H1 (cell line): ENCODE data around the gene KCNQ1. TPM values are rescaled to one million over a fixed set of nuclear protein-coding genes. Genes with fewer than 3 reads are reported as not detected.

Source experiments
- CTCF ChIA-PET: fragments of 300-600 bp; sonication (Branson Sonifier 250); formaldehyde crosslinking; loops from one replicate; lab custom pipeline; 2021; ENCODE audit not compliant: partially characterized antibody; lab: Charles Lee
- POLR2A ChIA-PET: fragments of 300-600 bp; sonication (Branson Sonifier 250); formaldehyde crosslinking; loops from one replicate; lab custom pipeline; 2021; ENCODE audit warnings: inconsistent platforms; ENCODE audit not compliant: partially characterized antibody; lab: Charles Lee
- DNase-seq, 2 experiments: peaks; one replicate each; pipeline versions ENCODE4 v3.0.0 to v3.0.0-alpha.2; 2010 to 2022; ENCODE audit warnings: low spot score in 2 of 2, low read depth in 1 of 2, mixed read lengths in 1 of 2
- FAIRE-seq: peaks from 2 replicates; lab custom pipeline; 2011; peaks lifted over from hg19 to GRCh38; lab: Jason Lieb, UNC
- H2AFZ ChIP-seq: 2 replicates; pipeline ENCODE4 v1.8.1; 2012; ENCODE audit warnings: low read length, inconsistent platforms
- H2AK5ac ChIP-seq: 2 replicates; pipeline ENCODE4 v1.6.1; 2013; ENCODE audit warnings: low read depth, low read length
- H2BK120ac ChIP-seq: replicated peaks from 2 replicates; pipeline ENCODE3; 2013; ENCODE audit warnings: low read depth, low read length, inconsistent platforms
- H2BK12ac ChIP-seq: 2 replicates; pipeline ENCODE4 v1.6.1; 2013; ENCODE audit warnings: low read depth, low read length
- H2BK15ac ChIP-seq: 2 replicates; pipeline ENCODE4 v1.6.1; 2013; ENCODE audit warnings: low read length
- H2BK20ac ChIP-seq: 2 replicates; pipeline ENCODE4 v1.6.1; 2013; ENCODE audit warnings: low read length
- H2BK5ac ChIP-seq: 2 replicates; pipeline ENCODE4 v1.6.1; 2013; ENCODE audit warnings: low read depth, low read length
- H3K14ac ChIP-seq: 2 replicates; pipeline ENCODE4 v1.6.1; 2013; ENCODE audit warnings: inconsistent platforms; ENCODE audit not compliant: insufficient read length
- H3K18ac ChIP-seq: 2 replicates; pipeline ENCODE4 v1.6.1; 2013; ENCODE audit warnings: low read length; ENCODE audit errors: extremely low read depth
- H3K23ac ChIP-seq: 2 replicates; pipeline ENCODE4 v1.6.1; 2013; ENCODE audit warnings: inconsistent platforms; ENCODE audit not compliant: insufficient read length
- H3K23me2 ChIP-seq: 2 replicates; pipeline ENCODE4 v1.6.1; 2013; ENCODE audit warnings: low read depth, low read length
- H3K27ac ChIP-seq: 2 replicates; pipeline ENCODE4 v1.6.1; 2011; ENCODE audit warnings: low read depth, low read length, inconsistent platforms
- H3K27me3 ChIP-seq, 4 experiments: replicated peaks in 1 of 4; 1 replicate in 1 of 4; 2 replicates in 3 of 4; pipeline versions ENCODE4 v1.6.1 to v1.8.1; 2011 to 2013; ENCODE audit warnings: low read length in 3 of 4, mild to moderate bottlenecking in 3 of 4, inconsistent platforms in 2 of 4, mixed read lengths in 2 of 4, moderate library complexity in 1 of 4; ENCODE audit not compliant: control insufficient read depth in 3 of 4, insufficient read depth in 3 of 4; ENCODE audit errors: extremely low read depth in 1 of 4
- H3K36me3 ChIP-seq, 4 experiments: 2 replicates each; pipeline versions ENCODE4 v1.6.1 to v1.8.1; 2011 to 2013; ENCODE audit warnings: mild to moderate bottlenecking in 4 of 4, low read length in 3 of 4, moderate library complexity in 2 of 4, control low read depth in 1 of 4, inconsistent platforms in 1 of 4; ENCODE audit not compliant: insufficient read depth in 4 of 4, control insufficient read depth in 2 of 4
- H3K4ac ChIP-seq: replicated peaks from 2 replicates; pipeline ENCODE3; 2013; ENCODE audit warnings: low read length, low read depth, mixed read lengths, inconsistent platforms; ENCODE audit not compliant: insufficient read length
- H3K4me1 ChIP-seq, 4 experiments: replicated peaks in 1 of 4; 1 replicate in 1 of 4; 2 replicates in 3 of 4; pipeline versions ENCODE4 v1.6.1 to v1.8.1; 2011 to 2013; ENCODE audit warnings: low read length in 3 of 4, inconsistent platforms in 2 of 4, mixed read lengths in 1 of 4; ENCODE audit not compliant: insufficient read depth in 4 of 4, control insufficient read depth in 3 of 4
- H3K4me2 ChIP-seq, 2 experiments: 2 replicates each; pipeline versions ENCODE4 v1.6.1 to v1.8.1; 2011 to 2013; ENCODE audit warnings: low read depth in 2 of 2, low read length in 2 of 2, control low read depth in 1 of 2, inconsistent platforms in 1 of 2, mild to moderate bottlenecking in 1 of 2; ENCODE audit not compliant: insufficient read depth in 1 of 2
- H3K4me3 ChIP-seq, 4 experiments: fragments of 200-600, 300-600 bp in 1 of 4; sonication (generic), shearing (Covaris generic), sonication (Bioruptor Twin) in 1 of 4; 2 replicates each; pipeline versions ENCODE4 v1.5.1 to v1.8.1; 2011 to 2016; ENCODE audit warnings: low read length in 4 of 4, low read depth in 3 of 4, control low read depth in 2 of 4, inconsistent platforms in 2 of 4, mild to moderate bottlenecking in 2 of 4, mixed read lengths in 1 of 4, moderate library complexity in 1 of 4; ENCODE audit not compliant: insufficient read depth in 2 of 4; ENCODE audit errors: extremely low read depth in 1 of 4
- H3K56ac ChIP-seq: replicated peaks from 2 replicates; pipeline ENCODE3; 2013; ENCODE audit warnings: low read depth, mild to moderate bottlenecking, mixed read lengths, low read length, inconsistent platforms; ENCODE audit not compliant: insufficient read length
- H3K79me1 ChIP-seq: 2 replicates; pipeline ENCODE4 v1.6.1; 2013; ENCODE audit warnings: low read depth, low read length, control low read depth
- H3K79me2 ChIP-seq, 2 experiments: 2 replicates each; pipeline versions ENCODE4 v1.6.1 to v1.8.1; 2012 to 2013; ENCODE audit warnings: low read length in 2 of 2, mild to moderate bottlenecking in 2 of 2, inconsistent platforms in 1 of 2; ENCODE audit not compliant: insufficient read depth in 2 of 2, control insufficient read depth in 1 of 2
- H3K9ac ChIP-seq, 4 experiments: replicated peaks in 1 of 4; 1 replicate in 1 of 4; 2 replicates in 3 of 4; pipeline versions ENCODE4 v1.6.1 to v1.8.1; 2011 to 2013; ENCODE audit warnings: low read depth in 3 of 4, low read length in 3 of 4, control low read depth in 2 of 4, mild to moderate bottlenecking in 2 of 4, moderate library complexity in 2 of 4, inconsistent platforms in 1 of 4; ENCODE audit errors: extremely low read depth in 1 of 4
- H3K9me3 ChIP-seq, 2 experiments: 2 replicates each; pipeline versions ENCODE4 v1.6.1 to v1.8.1; 2012 to 2013; ENCODE audit warnings: mild to moderate bottlenecking in 2 of 2, moderate library complexity in 2 of 2, control low read depth in 1 of 2, inconsistent platforms in 1 of 2, low read depth in 1 of 2, low read length in 1 of 2, mixed read lengths in 1 of 2; ENCODE audit not compliant: insufficient read depth in 2 of 2
- H4K20me1 ChIP-seq, 2 experiments: replicated peaks in 1 of 2; 2 replicates each; pipeline versions ENCODE3 to v1.8.1; 2011 to 2013; ENCODE audit warnings: inconsistent platforms in 2 of 2, low read length in 2 of 2, mild to moderate bottlenecking in 1 of 2; ENCODE audit not compliant: insufficient read depth in 2 of 2, control insufficient read depth in 1 of 2
- H4K5ac ChIP-seq: 2 replicates; pipeline ENCODE4 v1.6.1; 2013; ENCODE audit warnings: low read length, low read depth, mixed read lengths, inconsistent platforms; ENCODE audit not compliant: insufficient read length
- H4K8ac ChIP-seq: 2 replicates; pipeline ENCODE4 v1.8.0; 2013; ENCODE audit warnings: mild to moderate bottlenecking, moderate library complexity, low read length, inconsistent platforms; ENCODE audit not compliant: insufficient read depth; ENCODE audit errors: extremely low read depth
- H4K91ac ChIP-seq: replicated peaks from 2 replicates; pipeline ENCODE3; 2013; ENCODE audit warnings: low read length, mixed read lengths, inconsistent platforms; ENCODE audit not compliant: insufficient read length
- EP300 ChIP-seq, 2 experiments: IDR thresholded peaks; 1 replicate in 1 of 2; 2 replicates in 1 of 2; pipeline ENCODE4 v1.6.1; 2011 to 2012; ENCODE audit warnings: low read depth in 2 of 2, low read length in 2 of 2, mild to moderate bottlenecking in 2 of 2, borderline replicate concordance in 1 of 2, inconsistent platforms in 1 of 2, moderate library complexity in 1 of 2
- GTF2F1 ChIP-seq: IDR thresholded peaks from 2 replicates; pipeline ENCODE4 v1.6.1; 2012; ENCODE audit warnings: low read depth, low read length, improper control_type of control experiment, borderline replicate concordance
- MAX ChIP-seq: IDR thresholded peaks from 2 replicates; pipeline ENCODE4 v1.6.1; 2012; ENCODE audit warnings: inconsistent platforms
- RAD21 ChIP-seq, 2 experiments: IDR thresholded peaks in 1 of 2; conservative IDR thresholded peaks in 1 of 2; 2 replicates each; pipeline ENCODE4 v1.6.1; 2011; ENCODE audit warnings: low read depth in 2 of 2, low read length in 2 of 2, improper control_type of control experiment in 1 of 2, inconsistent platforms in 1 of 2, mild to moderate bottlenecking in 1 of 2, moderate library complexity in 1 of 2
- RBBP5 ChIP-seq: IDR thresholded peaks from 2 replicates; pipeline ENCODE4 v1.7.1; 2012; ENCODE audit warnings: low read depth, mild to moderate bottlenecking, inconsistent platforms, low read length, moderate library complexity, borderline replicate concordance
- SAP30 ChIP-seq: fragments of 300-600 bp; sonication (generic); IDR thresholded peaks from 2 replicates; pipeline ENCODE4 v1.7.1; 2012; ENCODE audit warnings: low read length, moderate library complexity, mild to moderate bottlenecking, inconsistent platforms; ENCODE audit not compliant: insufficient read depth, insufficient replicate concordance
- SRF ChIP-seq: IDR thresholded peaks from 2 replicates; pipeline ENCODE4 v1.6.1; 2011; ENCODE audit warnings: mild to moderate bottlenecking, low read depth, low read length, moderate library complexity
- SUZ12 ChIP-seq: fragments of 200-600 bp; sonication (generic); IDR thresholded peaks from 2 replicates; pipeline ENCODE4 v1.6.1; 2012; ENCODE audit warnings: mild to moderate bottlenecking, inconsistent platforms, low read length, moderate library complexity, mixed read lengths
- TBP ChIP-seq: IDR thresholded peaks from 2 replicates; pipeline ENCODE4 v1.6.1; 2011; ENCODE audit warnings: low read depth, low read length, improper control_type of control experiment
- TEAD4 ChIP-seq: IDR thresholded peaks from 2 replicates; pipeline ENCODE4 v1.6.1; 2012; ENCODE audit warnings: low read depth, low read length, inconsistent platforms, mixed read lengths
- WGBS, 2 experiments: shearing (Covaris generic) in 1 of 2; methylation state at CpG; one replicate each; pipeline versions ENCODE4 v1.1.6 to v1.1.7; 2013 to 2015; ENCODE audit warnings: low lambda C conversion rate in 2 of 2, mixed read lengths in 2 of 2, inconsistent platforms in 1 of 2, low coverage in 1 of 2, missing lambda C conversion rate in 1 of 2; ENCODE audit not compliant: insufficient replicate concordance in 2 of 2, insufficient coverage in 1 of 2, insufficient read length in 1 of 2; ENCODE audit errors: extremely low coverage in 1 of 2, missing lambda C conversion rate in 1 of 2; 5-methylcytosine and 5-hydroxymethylcytosine counted together
- polyA plus RNA-seq, 7 experiments: library from polyadenylated mRNA; depleted of rRNA in 3 of 7; stranded (reverse) in 5 of 7; unstranded in 2 of 7; fragments of >200 nt in 5 of 7; fragments of 200-250 nt in 2 of 7; gene quantifications; 1 replicate in 5 of 7; 2 replicates in 1 of 7; 4 replicates in 1 of 7; pipeline versions ENCODE4 v1.2.1 to v1.2.3, GENCODE V29; 2011 to 2013; ENCODE audit warnings: missing spikeins in 2 of 7, mixed read lengths in 2 of 7
- total RNA-seq: library from RNA; stranded (reverse); fragmentation: NEBNext Ultra II Directional; extraction: Animal tissue kit (Norgen Biotek cat#: 25700); gene quantifications from 2 replicates; pipeline ENCODE4 v1.2.1, GENCODE V29; 2021

The KCNQ1 gene
- total and polyA plus RNA-seq, 2 of the 8 experiments (the other 6 are each of a cell fraction or from before 2014, with no cell fraction given) = 1.9 to 2.0 TPM

DNA sequence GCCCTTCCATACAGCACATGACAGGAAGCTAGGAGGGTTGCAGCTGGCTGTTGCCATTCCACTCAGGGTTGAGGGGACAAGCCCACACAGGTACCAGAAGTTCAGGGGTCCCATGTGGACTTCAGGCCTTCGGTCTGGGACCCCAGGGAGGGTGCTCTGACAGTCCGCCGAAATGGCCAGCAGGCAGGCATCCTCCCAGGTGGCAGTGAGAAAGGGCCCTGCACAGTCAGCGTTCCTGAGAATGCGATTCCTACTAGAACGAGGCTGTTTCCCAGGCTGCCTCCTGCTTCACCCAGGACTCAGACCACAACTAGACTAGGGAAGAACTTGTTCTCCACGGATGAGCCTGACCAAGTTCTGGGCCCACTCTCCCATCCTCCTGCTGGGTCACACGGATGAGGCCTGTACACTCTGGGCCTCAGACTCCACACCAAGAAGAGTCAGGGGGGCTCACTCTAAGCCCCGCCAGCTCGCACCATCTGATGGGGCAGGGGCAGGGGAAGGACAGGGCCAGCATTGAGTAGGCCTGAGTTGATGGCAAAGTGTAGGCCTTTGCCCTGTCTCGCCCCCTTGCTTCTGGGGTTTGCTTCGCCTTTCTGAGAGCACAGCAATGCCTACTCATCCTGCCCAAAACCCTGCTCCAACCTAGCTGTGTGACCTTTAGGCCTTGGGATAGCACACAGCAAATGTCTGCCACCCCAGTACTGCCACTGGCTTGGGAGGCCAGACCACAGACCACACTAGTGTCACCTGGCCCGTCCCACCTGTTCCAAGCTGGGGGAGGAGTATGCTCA lies 241.0 kb downstream of the KCNQ1 start:
- Histone ChIP-seq H2BK12ac (no peak overlapping the region), H3K4me2 (no peak overlapping the region), H4K5ac (no peak overlapping the region), H3K4me1 (peaks cover 14 to 46% (median 33%) of the 10 kb centered on the region in 4 experiments), H3K36me3 (no peaks in the 10 kb centered on the region), H2AFZ (no peak overlapping the region), H3K79me2 (peaks cover 0 to 58% of the 10 kb centered on the region in 2 experiments; a peak in 2 of 4 replicates), H4K91ac (peak overlapping the region; percentile 5), H3K9me3 (no peaks in the 10 kb centered on the region), H2BK5ac (peak overlapping the region; percentile 41; the same call in 1 of the 2 replicates), H3K79me1 (peaks cover 10% of the 10 kb centered on the region), H3K23ac (no peak overlapping the region), H3K27me3 (peaks cover 0 to 4% (median 0%) of the 10 kb centered on the region in 4 experiments; a peak in 2 of 7 replicates), H3K14ac (no peak overlapping the region), H2BK20ac (no peak overlapping the region), H3K27ac (no peak overlapping the region), H3K4me3 (no peak overlapping the region), H4K20me1 (peaks cover 6 to 23% of the 10 kb centered on the region in 2 experiments), H3K9ac (no peak overlapping the region), H2BK120ac (no peak overlapping the region), H3K23me2 (no peaks in the 10 kb centered on the region), H4K8ac (peak overlapping the region; percentile 31), H2AK5ac (peak overlapping the region; percentile 42; the same call in 1 of the 2 replicates), H3K4ac (no peak overlapping the region), H3K56ac (no peak overlapping the region), H2BK15ac (peak overlapping the region; percentile 67; the same call in 1 of the 2 replicates), H3K18ac (peak overlapping the region; percentile 38; the same call in 1 of the 2 replicates)
- 87% methylated on average over 13 of the region's 13 CpGs; no CpG with 5 or more reads in 1 of the 2 experiments for WGBS, 2 experiments
- POLR2A ChIA-PET = interaction anchor here (1.0 to 2.1 kb wide), 3 partner anchors 11 to 36 kb away, joined by 3 to 8 read pairs (median 4); partner anchors contain the start of gene KCNQ1OT1
- CTCF ChIA-PET = interaction anchor here (0.8 kb wide), 3 partner anchors 16 to 191 kb away, joined by 3 read pairs; no protein-coding TSS in a partner anchor
- DNase-seq (no peak), FAIRE-seq (no peak)
- TF ChIP-seq MAX (no peak), GTF2F1 (no peak), RBBP5 (no peak), SAP30 (no peak), TBP (no peak), EP300 (IDR thresholded peaks at IDR 0.05; ENCODE audit: borderline replicate concordance in 1 of 2, low read depth in 2 of 2, low read length in 2 of 2) (no peak), TEAD4 (no peak), SUZ12 (no peak), SRF (no peak), RAD21 (IDR thresholded peaks at IDR 0.05 in 1 of 2, conservative IDR thresholded peaks at IDR 0.05 in 1 of 2; ENCODE audit: low read depth in 2 of 2, low read length in 2 of 2) (no peak)
